HG03095 (cell line): ENCODE results near the gene SPECC1.
"Not testable (repeated sequence)": the region's sequence is repeated elsewhere in the genome, so short reads cannot be mapped to it uniquely, and the experiment has no call there.

Experiments used
- ATAC-seq: cut with Tn5 transposase; IDR thresholded peaks from one replicate; pipeline ENCODE4 v1.9.1; 2021; ENCODE audit warnings: moderate library complexity; ENCODE audit not compliant: unreplicated experiment

SPECC1 gene

GRCh38 chr17:20352567-20352966 is 343.4 kb downstream of the SPECC1 start:
- not testable (repeated sequence) for ATAC-seq

- not testable (repeated sequence) for ATAC-seq
These were observed 354.7 kb downstream of the SPECC1 start for GRCh38 chr17:20363846-20364245.
